MM.1S (cell line): ENCODE data around the gene NRG2.

ENCODE experiments used
- EZH2 ChIP-seq: fragments of 300-600 bp; sonication (generic); optimal IDR thresholded peaks from 2 replicates; pipeline ENCODE3; 2017; ENCODE audit warnings: low read depth, mild to moderate bottlenecking, antibody characterized with exemption, low read length, mixed read lengths
- EZH2phosphoT487 ChIP-seq: fragments of 300-600 bp; sonication (generic); IDR thresholded peaks from 2 replicates; pipeline ENCODE4 v1.6.1; 2018; ENCODE audit warnings: antibody characterized with exemption, low read length
- TF ChIP-seq, protein P1 (sequence below): fragments of 300-600 bp; sonication (generic); IDR thresholded peaks from 2 replicates; pipeline ENCODE4 v1.5.1; 2016; ENCODE audit warnings: antibody characterized with exemption, low read length, mixed read lengths

DNA sequence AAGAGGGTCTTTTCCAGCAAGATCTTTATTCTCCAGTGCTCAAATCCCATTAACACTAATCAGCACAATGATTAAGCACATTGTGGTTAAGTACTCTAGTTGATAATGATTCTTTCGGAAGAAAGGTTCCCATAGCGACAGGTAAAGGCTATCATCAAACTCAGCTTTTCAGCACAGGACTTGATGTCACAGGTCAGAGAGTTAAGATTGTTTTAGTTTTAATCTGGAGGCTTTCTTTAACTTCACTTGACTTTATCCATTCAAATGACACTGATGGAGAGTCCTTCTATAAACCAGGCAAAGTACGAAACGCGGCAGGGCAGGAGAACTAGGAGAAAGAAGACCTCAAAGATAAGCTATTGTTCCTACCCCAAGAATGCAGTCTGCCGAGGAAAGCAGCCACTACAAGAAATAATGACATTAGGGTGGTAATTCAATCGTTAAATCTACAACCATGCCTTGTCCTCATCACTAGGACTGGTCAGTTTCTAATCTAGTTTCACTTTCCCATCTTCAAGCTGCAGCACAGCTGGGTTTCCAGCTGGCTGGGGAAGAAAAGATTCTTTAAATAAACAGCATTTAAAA, 4.6 kb downstream of the NRG2 start:
- TF ChIP-seq, protein P1, sequence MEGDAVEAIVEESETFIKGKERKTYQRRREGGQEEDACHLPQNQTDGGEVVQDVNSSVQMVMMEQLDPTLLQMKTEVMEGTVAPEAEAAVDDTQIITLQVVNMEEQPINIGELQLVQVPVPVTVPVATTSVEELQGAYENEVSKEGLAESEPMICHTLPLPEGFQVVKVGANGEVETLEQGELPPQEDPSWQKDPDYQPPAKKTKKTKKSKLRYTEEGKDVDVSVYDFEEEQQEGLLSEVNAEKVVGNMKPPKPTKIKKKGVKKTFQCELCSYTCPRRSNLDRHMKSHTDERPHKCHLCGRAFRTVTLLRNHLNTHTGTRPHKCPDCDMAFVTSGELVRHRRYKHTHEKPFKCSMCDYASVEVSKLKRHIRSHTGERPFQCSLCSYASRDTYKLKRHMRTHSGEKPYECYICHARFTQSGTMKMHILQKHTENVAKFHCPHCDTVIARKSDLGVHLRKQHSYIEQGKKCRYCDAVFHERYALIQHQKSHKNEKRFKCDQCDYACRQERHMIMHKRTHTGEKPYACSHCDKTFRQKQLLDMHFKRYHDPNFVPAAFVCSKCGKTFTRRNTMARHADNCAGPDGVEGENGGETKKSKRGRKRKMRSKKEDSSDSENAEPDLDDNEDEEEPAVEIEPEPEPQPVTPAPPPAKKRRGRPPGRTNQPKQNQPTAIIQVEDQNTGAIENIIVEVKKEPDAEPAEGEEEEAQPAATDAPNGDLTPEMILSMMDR, result no peak
- no peak for TF ChIP-seq EZH2
- TF ChIP-seq EZH2phosphoT487, result no peak
